GM20431 (cell line): ENCODE measurements around the gene TADA2A.

Experiments
- in situ Hi-C: fragments of 300-500 bp; cut with MseI, MboI; formaldehyde crosslinking; loops from one replicate; pipeline ENCODE4 v1.15.0; 2020; ENCODE audit warnings: low sequenced_read_pairs; ENCODE audit not compliant: unreplicated experiment

TADA2A gene

GRCh38 chr17:37516127-37516571, 109.5 kb downstream of the TADA2A start:
- in situ Hi-C loops, result no loop called here

GRCh38 chr17:37517881-37518280, 111.2 kb downstream of the TADA2A start:
- in situ Hi-C loops, result no loop called here

- in situ Hi-C loops, result no loop called here
These were observed 112.1 kb downstream of the TADA2A start for GRCh38 chr17:37518826-37519225.

GRCh38 chr17:37519251-37519985, 112.7 kb downstream of the TADA2A start:
- in situ Hi-C loops, result no loop called here

GRCh38 chr17:37520174-37520573, 113.5 kb downstream of the TADA2A start:
- in situ Hi-C loops, result no loop called here

- in situ Hi-C loops, result no loop called here
These were observed 115.1 kb downstream of the TADA2A start for GRCh38 chr17:37521821-37522220.

- in situ Hi-C loops, result no loop called here
These were observed 117.1 kb downstream of the TADA2A start for GRCh38 chr17:37523715-37524219.

- in situ Hi-C loops, result no loop called here
These were observed 120.7 kb downstream of the TADA2A start for GRCh38 chr17:37527249-37527851.
